Activated T-helper 9 cell treated with anti-CD3 and anti-CD28 coated beads, Interleukin-2, amount 50 U/mL, for 16 hours (primary cell): ENCODE results near the gene ZNHIT1.
A peak's percentile ranks its signal among the peaks of the same experiment; 100 is the strongest.

ENCODE experiments used
- DNase-seq: peaks from one replicate; pipeline ENCODE4 v3.0.0-alpha.2; 2020; ENCODE audit warnings: low read depth

ZNHIT1 gene

GRCh38 chr7:101217388-101218235 lies at the start of gene ZNHIT1, which contains the start of gene PLOD3:
Gene ZNHIT1 (plus strand): TSS chr7:101218165. CDS start chr7:101218196, 31 bp downstream.
Gene PLOD3 (minus strand): TSS chr7:101217581. CDS start chr7:101217274, 307 bp downstream.
- DNase-seq: peak; percentile 92

GRCh38 chr7:101168412-101169049 lies 49.4 kb upstream of the ZNHIT1 start:
- DNase-seq: no peak

GRCh38 chr7:101169110-101169837 lies 48.7 kb upstream of the ZNHIT1 start:
- no peak for DNase-seq

GRCh38 chr7:101169838-101170551 lies 48.0 kb upstream of the ZNHIT1 start:
- peak; percentile 72 for DNase-seq

GRCh38 chr7:101170617-101171441 lies 47.1 kb upstream of the ZNHIT1 start:
- DNase-seq: no peak

GRCh38 chr7:101171442-101171837 lies 46.5 kb upstream of the ZNHIT1 start:
- no peak for DNase-seq

GRCh38 chr7:101172005-101172853 lies 45.7 kb upstream of the ZNHIT1 start:
- no peak for DNase-seq

- no peak for DNase-seq
Observed at GRCh38 chr7:101172854-101173751, 44.9 kb upstream of the ZNHIT1 start.

- peak; percentile 35 for DNase-seq
Observed at GRCh38 chr7:101173752-101174244, 44.2 kb upstream of the ZNHIT1 start.

GRCh38 chr7:101174322-101174854 lies 43.6 kb upstream of the ZNHIT1 start:
- DNase-seq: no peak

- no peak for DNase-seq
Observed at GRCh38 chr7:101175664-101176063, 42.3 kb upstream of the ZNHIT1 start.

- no peak for DNase-seq
Observed at GRCh38 chr7:101177644-101178043, 40.3 kb upstream of the ZNHIT1 start.

GRCh38 chr7:101179117-101179516 lies 38.8 kb upstream of the ZNHIT1 start:
- no peak for DNase-seq

- no peak for DNase-seq
Observed at GRCh38 chr7:101179713-101180112, 38.3 kb upstream of the ZNHIT1 start.

- DNase-seq: no peak
Observed at GRCh38 chr7:101180130-101180755, 37.7 kb upstream of the ZNHIT1 start, which contains the start of gene NAT16. Gene NAT16 (minus strand): TSS chr7:101180293. CDS start chr7:101174807, 5,486 bp downstream.

- no peak for DNase-seq
Observed at GRCh38 chr7:101185258-101185839, 32.6 kb upstream of the ZNHIT1 start.

GRCh38 chr7:101186194-101186593 lies 31.8 kb upstream of the ZNHIT1 start:
- DNase-seq: no peak
